GM15510 (cell line): ENCODE data around the gene NSD1.

Experiments used
- POLR2A ChIP-seq: IDR thresholded peaks from 3 replicates; pipeline ENCODE4 v1.6.1; 2011; ENCODE audit warnings: borderline replicate concordance; ENCODE audit not compliant: insufficient read length; ENCODE audit errors: extremely low read depth

Gene NSD1

GRCh38 chr5:177209610-177210009, 76.0 kb downstream of the NSD1 start:
- TF ChIP-seq POLR2A: no peak

- no peak for TF ChIP-seq POLR2A
Observed at GRCh38 chr5:177212242-177212641, 78.7 kb downstream of the NSD1 start.

GRCh38 chr5:177220576-177220975, 87.0 kb downstream of the NSD1 start:
- no peak for TF ChIP-seq POLR2A

GRCh38 chr5:177222269-177222668, 88.7 kb downstream of the NSD1 start:
- TF ChIP-seq POLR2A: no peak

- no peak for TF ChIP-seq POLR2A
Observed at GRCh38 chr5:177225798-177226197, 92.2 kb downstream of the NSD1 start.

GRCh38 chr5:177226860-177227259, 93.3 kb downstream of the NSD1 start:
- no peak for TF ChIP-seq POLR2A

- no peak for TF ChIP-seq POLR2A
Observed at GRCh38 chr5:177228751-177229150, 95.2 kb downstream of the NSD1 start.

- TF ChIP-seq POLR2A: no peak
Observed at GRCh38 chr5:177230660-177231059, 97.1 kb downstream of the NSD1 start.

GRCh38 chr5:177231479-177232250, 98.1 kb downstream of the NSD1 start:
- TF ChIP-seq POLR2A: no peak

GRCh38 chr5:177232358-177232757, 98.8 kb downstream of the NSD1 start:
- TF ChIP-seq POLR2A: no peak

- TF ChIP-seq POLR2A: no peak
Observed at GRCh38 chr5:177232761-177233160, 99.2 kb downstream of the NSD1 start.

- TF ChIP-seq POLR2A: no peak
Observed at GRCh38 chr5:177233206-177233605, 99.6 kb downstream of the NSD1 start.

- TF ChIP-seq POLR2A: no peak
Observed at GRCh38 chr5:177233802-177234201, 100.2 kb downstream of the NSD1 start.

GRCh38 chr5:177234841-177235240, 101.3 kb downstream of the NSD1 start:
- no peak for TF ChIP-seq POLR2A

GRCh38 chr5:177241768-177242167, 108.2 kb downstream of the NSD1 start:
- TF ChIP-seq POLR2A: no peak

GRCh38 chr5:177242304-177242703, 108.7 kb downstream of the NSD1 start:
- TF ChIP-seq POLR2A: no peak

GRCh38 chr5:177249761-177250537, 116.4 kb downstream of the NSD1 start:
- no peak for TF ChIP-seq POLR2A

- no peak for TF ChIP-seq POLR2A
Observed at GRCh38 chr5:177253252-177253651, 119.7 kb downstream of the NSD1 start.
